Memory B cell (primary cell): ENCODE results near the gene DNAJB9.

ENCODE experiments used
- ATAC-seq: fragments of 150-1000 bp; cut with Tn5 transposase; 2 replicates; pipeline ENCODE4 v1.10.0; 2021; ENCODE audit warnings: low read depth, mild to moderate bottlenecking, moderate library complexity
- DNase-seq, 2 donors: peaks; one replicate each; pipeline ENCODE4 v3.0.0; 2022; ENCODE audit warnings: low spot score in 2 of 2
- H3K27ac Mint-ChIP-seq: one replicate; pipeline ENCODE4 v1.8.0; 2022; ENCODE audit warnings: mild to moderate bottlenecking, moderate library complexity, mixed read lengths
- H3K27me3 Mint-ChIP-seq: one replicate; pipeline ENCODE4 v1.8.0; 2022; ENCODE audit warnings: mixed read lengths
- H3K36me3 Mint-ChIP-seq: one replicate; pipeline ENCODE4 v1.8.0; 2022; ENCODE audit warnings: mild to moderate bottlenecking, mixed read lengths
- H3K4me1 Mint-ChIP-seq: one replicate; pipeline ENCODE4 v1.8.0; 2022; ENCODE audit warnings: mixed read lengths
- H3K4me3 Mint-ChIP-seq: one replicate; pipeline ENCODE4 v1.8.0; 2022; ENCODE audit warnings: mild to moderate bottlenecking, moderate library complexity, mixed read lengths
- H3K9me3 Mint-ChIP-seq: one replicate; pipeline ENCODE4 v1.8.0; 2022; ENCODE audit warnings: mixed read lengths

Gene DNAJB9

DNA sequence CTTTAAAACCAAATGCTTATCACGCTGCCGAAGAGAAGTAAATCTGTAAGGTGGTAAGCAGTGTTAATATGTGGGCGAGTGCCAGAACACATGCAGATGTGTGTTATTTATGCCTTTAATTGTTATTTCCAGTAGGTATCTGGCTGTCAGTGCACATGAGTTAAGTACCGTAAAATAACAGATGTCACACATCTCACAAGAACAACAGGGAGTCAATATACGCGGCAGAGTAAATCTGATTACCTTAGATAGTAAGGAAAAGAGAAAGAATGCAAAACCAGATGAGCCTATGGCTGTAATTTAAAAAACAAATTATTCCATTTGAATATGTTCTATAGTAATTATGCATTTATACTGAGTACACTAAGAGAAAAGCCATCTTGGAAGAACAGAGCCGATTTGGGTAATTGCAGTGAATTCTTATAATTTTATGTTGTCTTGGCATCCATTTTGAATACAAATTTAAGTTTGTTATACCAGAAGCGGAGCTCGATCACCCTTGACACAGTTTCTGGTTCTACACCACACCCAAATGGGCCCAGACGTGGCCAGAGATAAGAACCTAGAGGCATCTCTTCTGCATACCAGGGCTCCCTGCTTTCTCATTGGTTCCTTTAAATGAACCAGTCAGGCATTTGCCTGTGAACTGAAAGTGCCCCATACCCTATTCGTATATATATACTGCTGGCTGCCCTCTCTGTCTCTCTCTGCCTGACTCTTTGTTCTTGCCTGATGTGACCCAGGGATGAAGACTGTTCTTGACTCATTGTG is 34.8 kb downstream of the DNAJB9 start:
- Mint-ChIP-seq H3K36me3 (no peaks in the 10 kb centered on the region), H3K9me3 (no peaks in the 10 kb centered on the region), H3K27ac (no peak overlapping the region), H3K27me3 (peaks cover 6% of the 10 kb centered on the region), H3K4me1 (peaks cover 3% of the 10 kb centered on the region), H3K4me3 (no peak overlapping the region)
- ATAC-seq: no peak
- DNase-seq: no peak

DNA sequence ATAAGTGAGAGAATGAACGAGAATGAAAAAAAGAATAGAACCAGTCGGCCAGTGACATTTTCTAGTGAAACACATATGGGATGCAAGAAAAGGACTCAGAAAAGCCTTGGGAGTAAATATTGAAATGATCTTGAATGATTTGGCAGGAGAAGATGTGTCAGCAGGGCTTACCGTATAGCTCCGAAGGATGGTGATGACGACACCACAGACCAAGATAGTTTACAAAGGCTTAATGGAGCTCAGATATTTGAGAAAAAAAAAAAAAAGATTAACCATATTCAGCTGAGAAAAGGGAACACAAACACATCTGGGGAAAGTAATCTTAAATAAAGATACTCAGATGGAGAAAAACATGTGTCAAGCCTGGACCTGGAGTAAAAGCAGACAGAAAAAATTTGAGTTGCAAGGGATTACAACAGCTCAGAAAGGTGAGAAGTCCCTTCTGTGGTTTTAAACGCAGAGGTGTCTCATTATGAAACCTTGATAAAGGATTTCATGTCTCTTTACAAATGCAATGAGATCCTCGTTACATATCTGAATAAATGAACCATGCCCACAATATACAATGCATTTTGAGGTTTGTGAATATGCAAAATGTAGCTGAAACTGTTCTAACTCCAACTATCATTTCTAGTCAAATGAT is 36.0 kb downstream of the DNAJB9 start:
- Mint-ChIP-seq H3K4me1 (peaks cover 3% of the 10 kb centered on the region), H3K36me3 (no peaks in the 10 kb centered on the region), H3K27me3 (no peaks in the 10 kb centered on the region), H3K27ac (no peak overlapping the region), H3K9me3 (no peaks in the 10 kb centered on the region), H3K4me3 (no peak overlapping the region)
- DNase-seq: no peak
- ATAC-seq: no peak

DNA sequence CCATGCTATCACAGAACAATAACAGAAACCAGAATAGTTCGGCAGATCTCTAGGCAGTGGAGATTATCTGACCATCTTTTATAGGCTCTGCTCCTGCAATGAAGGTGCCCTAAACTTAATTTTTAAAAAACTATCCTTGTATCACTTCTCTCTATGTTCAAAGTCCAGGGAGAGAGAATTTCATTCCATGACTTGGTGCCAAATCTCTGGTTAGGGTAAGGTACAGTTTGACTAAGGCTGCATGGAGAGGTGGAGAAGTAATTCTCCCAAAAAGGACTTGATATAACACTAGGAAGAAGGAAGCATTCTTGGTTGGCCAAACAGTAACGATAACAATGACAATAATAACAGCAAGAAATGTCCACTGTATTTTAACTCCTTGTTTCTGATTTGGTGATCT is 40.0 kb downstream of the DNAJB9 start:
- Mint-ChIP-seq H3K27me3 (no peaks in the 10 kb centered on the region), H3K4me1 (no peaks in the 10 kb centered on the region), H3K36me3 (no peaks in the 10 kb centered on the region), H3K27ac (no peak overlapping the region), H3K9me3 (no peaks in the 10 kb centered on the region), H3K4me3 (no peak overlapping the region)
- ATAC-seq (no peak), DNase-seq (no peak)

DNA sequence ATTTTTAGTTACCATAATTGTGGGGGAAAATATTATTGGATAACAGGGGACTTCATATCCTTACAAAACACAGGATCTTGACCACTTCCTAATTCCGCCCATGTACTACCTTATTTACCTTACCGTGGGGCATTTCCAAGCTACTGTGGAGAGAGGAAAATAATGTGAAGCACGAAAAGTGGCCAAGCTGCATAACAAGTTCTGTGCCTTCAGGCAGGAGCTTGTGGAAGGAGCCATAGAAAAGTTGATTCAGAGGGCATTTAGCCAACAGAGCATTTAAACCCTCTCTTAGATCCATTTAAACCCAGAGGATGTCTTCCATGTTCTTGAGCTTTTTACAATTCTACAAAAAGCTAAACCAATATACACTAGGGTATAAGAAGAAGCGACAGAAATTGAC is 41.6 kb downstream of the DNAJB9 start:
- no peaks in the 10 kb centered on the region for H3K9me3 Mint-ChIP-seq
- H3K4me1 Mint-ChIP-seq: no peaks in the 10 kb centered on the region
- no peak overlapping the region for H3K27ac Mint-ChIP-seq
- DNase-seq: no peak
- no peaks in the 10 kb centered on the region for H3K36me3 Mint-ChIP-seq
- no peaks in the 10 kb centered on the region for H3K27me3 Mint-ChIP-seq
- ATAC-seq: no peak
- no peak overlapping the region for H3K4me3 Mint-ChIP-seq

DNA sequence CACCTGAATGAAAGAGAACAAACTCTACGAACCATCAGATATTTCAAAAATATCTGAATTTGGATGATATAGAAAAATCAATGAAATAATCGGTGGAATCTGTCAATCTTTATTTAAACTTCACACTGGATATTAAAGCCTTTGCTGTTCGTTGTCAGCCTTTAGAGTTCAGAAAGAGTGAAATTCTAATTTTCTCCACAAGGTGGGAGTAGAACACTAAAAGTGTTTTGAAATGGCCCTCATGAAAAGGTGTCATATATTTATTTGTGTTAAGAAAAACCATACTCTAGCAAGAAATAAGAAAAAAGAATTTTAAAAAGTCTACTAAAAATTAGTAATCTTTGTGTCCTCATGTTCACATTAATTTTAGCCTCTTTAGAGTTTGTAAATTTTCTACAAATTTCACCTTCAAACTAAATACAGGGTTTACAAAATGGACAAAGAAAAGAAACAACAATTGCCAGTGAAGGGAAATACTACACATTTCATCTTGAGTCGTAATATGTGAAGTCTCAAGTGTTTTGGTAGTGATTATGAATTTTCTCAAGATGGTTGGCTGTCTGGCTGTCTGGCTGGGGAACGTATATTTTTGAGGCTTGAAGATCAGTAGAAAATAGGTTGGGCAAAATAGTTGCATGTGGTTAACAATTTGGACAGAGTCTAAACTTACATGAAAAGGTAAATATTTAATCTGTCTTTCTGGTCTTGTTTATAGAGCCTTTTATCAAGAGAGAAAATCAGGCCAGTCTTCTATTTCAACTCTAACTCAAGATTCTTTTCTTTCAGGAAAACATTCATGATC is 43.7 kb downstream of the DNAJB9 start:
- Mint-ChIP-seq H3K9me3 (no peaks in the 10 kb centered on the region), H3K4me3 (no peak overlapping the region), H3K4me1 (peaks cover 2% of the 10 kb centered on the region), H3K27me3 (no peaks in the 10 kb centered on the region), H3K27ac (no peak overlapping the region), H3K36me3 (no peaks in the 10 kb centered on the region)
- DNase-seq: peak in 1 of 2 donors; percentile 56
- peak; percentile 59 for ATAC-seq

DNA sequence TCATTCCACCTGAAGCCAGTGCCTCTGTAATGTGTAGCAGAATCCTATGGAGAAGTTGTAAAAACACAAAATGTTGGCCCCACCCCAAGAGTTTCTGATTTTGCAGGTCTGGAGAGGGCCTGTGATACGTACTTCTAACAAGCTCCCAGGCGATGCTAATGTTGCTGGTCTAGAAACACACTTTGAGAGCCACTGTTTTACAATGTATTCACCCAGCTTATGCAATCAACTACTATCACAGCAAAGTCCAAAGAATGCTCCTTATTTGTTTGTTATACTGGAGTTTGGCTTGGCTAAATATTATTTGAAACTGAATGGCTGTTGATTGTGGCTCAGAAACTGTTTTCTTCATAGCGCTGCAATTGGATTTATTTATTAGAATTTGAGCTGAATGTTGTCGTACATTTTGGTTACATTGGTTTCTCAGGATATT is 44.3 kb downstream of the DNAJB9 start:
- Mint-ChIP-seq H3K27me3 (no peaks in the 10 kb centered on the region), H3K4me3 (no peak overlapping the region), H3K4me1 (peaks cover 2% of the 10 kb centered on the region), H3K36me3 (no peaks in the 10 kb centered on the region), H3K27ac (no peak overlapping the region), H3K9me3 (no peaks in the 10 kb centered on the region)
- DNase-seq (no peak), ATAC-seq (no peak)

DNA sequence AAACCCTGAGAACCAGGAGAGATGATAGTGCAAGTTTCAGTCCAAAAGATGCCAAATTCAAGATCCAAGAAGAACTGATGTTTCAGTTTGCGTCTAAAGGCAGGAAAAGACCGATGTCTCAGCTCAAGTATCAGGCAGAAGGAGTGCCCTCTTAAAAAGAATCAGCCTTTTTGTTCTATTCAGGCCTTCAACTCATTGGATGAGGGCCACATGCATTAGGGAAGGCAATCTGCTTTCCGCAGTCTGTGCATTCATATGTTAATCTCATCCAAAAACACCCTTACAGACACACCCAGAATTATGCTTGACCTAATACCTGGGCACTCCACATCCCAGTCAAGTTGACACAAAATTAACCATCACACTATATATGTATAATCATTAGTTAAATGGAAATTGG is 45.2 kb downstream of the DNAJB9 start:
- Mint-ChIP-seq H3K4me3 (no peak overlapping the region), H3K36me3 (no peaks in the 10 kb centered on the region), H3K27me3 (no peaks in the 10 kb centered on the region), H3K27ac (no peak overlapping the region), H3K9me3 (no peaks in the 10 kb centered on the region), H3K4me1 (peaks cover 2% of the 10 kb centered on the region)
- DNase-seq: no peak
- ATAC-seq: no peak

DNA sequence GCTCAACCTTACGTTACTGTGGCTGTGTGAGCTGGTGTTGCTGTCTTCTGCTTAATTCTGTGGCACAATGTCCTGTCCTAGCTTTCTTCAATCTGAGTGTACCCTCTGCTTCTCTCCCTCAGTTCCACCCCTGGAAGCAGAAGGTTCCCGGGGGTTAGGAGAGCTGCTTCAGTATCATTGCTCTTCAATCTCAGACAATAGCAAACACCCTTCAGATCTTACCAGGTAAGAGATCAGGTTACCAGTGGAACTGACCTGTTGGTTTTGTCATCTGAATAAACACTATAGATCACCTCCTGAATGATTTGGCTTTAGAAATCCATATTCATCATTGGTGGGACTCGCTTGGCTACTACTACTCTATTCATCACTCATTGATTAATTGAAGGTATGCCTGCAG is 48.4 kb downstream of the DNAJB9 start:
- no peak overlapping the region for H3K27ac Mint-ChIP-seq
- no peaks in the 10 kb centered on the region for H3K36me3 Mint-ChIP-seq
- DNase-seq: no peak
- H3K27me3 Mint-ChIP-seq: no peaks in the 10 kb centered on the region
- no peaks in the 10 kb centered on the region for H3K9me3 Mint-ChIP-seq
- H3K4me1 Mint-ChIP-seq: peaks cover 2% of the 10 kb centered on the region
- no peak overlapping the region for H3K4me3 Mint-ChIP-seq
- no peak for ATAC-seq

DNA sequence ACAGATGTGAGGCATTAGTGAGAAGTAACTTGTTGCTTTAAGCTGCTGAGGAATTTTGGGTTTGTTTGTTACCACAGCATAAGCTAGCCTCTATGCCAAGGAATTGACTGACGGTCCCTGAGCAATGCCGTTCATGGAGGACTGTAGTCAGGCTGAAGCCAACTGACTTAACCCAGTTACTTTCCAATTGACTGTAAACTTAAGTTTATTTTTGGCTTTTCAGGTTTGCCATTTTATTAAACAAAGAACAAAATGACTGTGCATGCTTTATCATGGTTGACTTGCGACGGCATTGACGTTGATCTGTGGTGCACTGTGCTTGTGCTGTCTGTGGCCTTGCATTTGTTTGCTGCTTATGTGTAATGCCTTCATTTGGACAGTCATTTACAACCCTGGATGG is 53.5 kb downstream of the DNAJB9 start:
- DNase-seq (no peak), ATAC-seq (no peak)
- H3K27me3 Mint-ChIP-seq: peaks cover 13% of the 10 kb centered on the region
- no peak overlapping the region for H3K27ac Mint-ChIP-seq
- no peaks in the 10 kb centered on the region for H3K4me1 Mint-ChIP-seq
- no peak overlapping the region for H3K4me3 Mint-ChIP-seq
- no peaks in the 10 kb centered on the region for H3K36me3 Mint-ChIP-seq
- H3K9me3 Mint-ChIP-seq: no peaks in the 10 kb centered on the region
